HG03045 (cell line): Measurements from ENCODE around the gene PPFIA3.
"Not testable (repeated sequence)": the region's sequence is repeated elsewhere in the genome, so short reads cannot be mapped to it uniquely, and the experiment has no call there.

Experiments
- ATAC-seq: cut with Tn5 transposase; IDR thresholded peaks from one replicate; pipeline ENCODE4 v1.9.1; 2021; ENCODE audit warnings: mild to moderate bottlenecking, moderate library complexity; ENCODE audit not compliant: unreplicated experiment

Gene PPFIA3

GRCh38 chr19:49102303-49102702, 17.0 kb upstream of the PPFIA3 start:
- no peak for ATAC-seq

DNA sequence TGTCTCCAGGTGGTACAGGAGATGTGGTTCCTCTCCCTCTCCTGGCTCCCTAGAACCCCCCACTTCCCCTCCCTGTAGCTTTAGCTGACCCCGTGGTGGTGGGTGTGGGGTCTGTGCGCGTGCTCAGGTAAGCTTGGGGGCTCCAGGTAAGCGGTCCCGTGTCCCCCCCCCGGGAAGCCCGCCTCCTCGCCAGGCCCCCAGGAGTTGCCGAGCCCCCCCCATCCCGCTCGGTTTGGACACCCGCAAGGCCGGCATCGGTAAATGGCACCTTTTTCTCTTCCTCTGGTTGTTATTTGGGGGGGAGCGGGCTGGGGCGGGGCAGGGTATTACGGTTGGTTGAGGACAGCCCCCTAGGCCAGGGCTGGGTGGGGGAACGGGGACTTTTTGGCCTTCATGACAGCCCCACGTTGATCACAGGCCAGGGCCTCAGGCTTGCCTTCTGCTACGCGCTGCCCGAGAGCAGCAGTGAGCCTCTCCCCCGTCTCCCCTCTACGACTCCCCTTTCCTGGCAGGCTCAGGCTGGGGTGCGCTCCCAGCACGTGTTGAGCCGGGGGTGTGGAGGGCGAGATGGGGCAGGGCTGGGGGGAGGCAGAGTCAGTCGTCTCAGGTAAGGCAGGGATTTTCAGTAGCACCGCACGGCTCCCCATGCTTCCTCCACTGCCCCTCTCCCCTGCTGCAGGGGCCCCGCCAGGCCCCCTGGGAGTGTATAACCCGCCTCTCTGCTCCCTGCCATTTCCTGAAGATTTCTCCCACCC, 15.8 kb upstream of the PPFIA3 start:
- no peak for ATAC-seq

DNA sequence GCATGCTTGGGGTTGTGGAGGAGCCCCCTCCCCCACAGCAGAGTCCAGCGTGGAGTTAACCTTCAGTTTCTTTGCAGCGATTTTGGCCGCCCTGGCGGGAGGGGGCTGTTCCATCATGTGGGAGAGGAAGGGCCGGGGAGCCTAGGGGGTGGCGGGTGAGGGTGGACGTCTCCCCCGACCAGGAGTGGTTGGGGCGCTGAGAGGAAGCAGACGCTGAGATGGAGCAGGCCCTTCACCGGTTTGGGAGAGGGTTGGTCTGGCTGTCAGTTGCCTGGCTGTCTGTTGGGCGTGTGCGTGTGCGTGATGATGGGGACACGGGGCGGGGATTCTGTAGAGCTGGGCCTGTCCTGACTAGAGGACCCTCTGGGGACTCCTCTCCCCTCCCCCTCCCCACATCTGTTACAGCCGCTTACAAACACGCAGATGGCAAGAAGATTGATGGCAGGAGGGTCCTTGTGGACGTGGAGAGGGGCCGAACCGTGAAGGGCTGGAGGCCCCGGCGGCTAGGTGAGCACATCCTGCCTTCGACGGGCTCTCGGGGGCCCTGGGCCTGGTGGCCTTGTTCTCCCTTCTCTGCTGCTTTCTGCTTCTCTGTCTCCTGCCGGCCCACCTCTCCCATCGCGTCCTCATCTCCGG, 15.0 kb upstream of the PPFIA3 start:
- ATAC-seq, result no peak

GRCh38 chr19:49106648-49107135, 12.7 kb upstream of the PPFIA3 start:
- ATAC-seq, result no peak

DNA sequence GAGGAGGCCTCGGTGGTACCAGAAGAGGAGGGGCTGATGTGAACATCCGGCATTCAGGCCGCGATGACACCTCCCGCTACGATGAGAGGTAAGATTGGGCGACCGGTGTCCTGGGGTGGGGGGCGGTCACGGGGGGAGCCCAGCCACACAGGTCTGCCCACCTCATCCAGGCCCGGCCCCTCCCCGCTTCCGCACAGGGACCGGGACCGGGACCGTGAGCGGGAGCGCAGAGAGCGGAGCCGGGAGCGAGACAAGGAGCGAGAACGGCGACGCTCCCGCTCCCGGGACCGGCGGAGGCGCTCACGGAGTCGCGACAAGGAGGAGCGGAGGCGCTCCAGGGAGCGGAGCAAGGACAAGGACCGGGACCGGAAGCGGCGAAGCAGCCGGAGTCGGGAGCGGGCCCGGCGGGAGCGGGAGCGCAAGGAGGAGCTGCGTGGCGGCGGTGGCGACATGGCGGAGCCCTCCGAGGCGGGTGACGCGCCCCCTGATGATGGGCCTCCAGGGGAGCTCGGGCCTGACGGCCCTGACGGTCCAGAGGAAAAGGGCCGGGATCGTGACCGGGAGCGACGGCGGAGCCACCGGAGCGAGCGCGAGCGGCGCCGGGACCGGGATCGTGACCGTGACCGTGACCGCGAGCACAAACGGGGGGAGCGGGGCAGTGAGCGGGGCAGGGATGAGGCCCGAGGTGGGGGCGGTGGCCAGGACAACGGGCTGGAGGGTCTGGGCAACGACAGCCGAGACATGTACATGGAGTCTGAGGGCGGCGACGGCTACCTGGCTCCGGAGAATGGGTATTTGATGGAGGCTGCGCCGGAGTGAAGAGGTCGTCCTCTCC, 11.5 kb upstream of the PPFIA3 start:
- ATAC-seq, result no peak

DNA sequence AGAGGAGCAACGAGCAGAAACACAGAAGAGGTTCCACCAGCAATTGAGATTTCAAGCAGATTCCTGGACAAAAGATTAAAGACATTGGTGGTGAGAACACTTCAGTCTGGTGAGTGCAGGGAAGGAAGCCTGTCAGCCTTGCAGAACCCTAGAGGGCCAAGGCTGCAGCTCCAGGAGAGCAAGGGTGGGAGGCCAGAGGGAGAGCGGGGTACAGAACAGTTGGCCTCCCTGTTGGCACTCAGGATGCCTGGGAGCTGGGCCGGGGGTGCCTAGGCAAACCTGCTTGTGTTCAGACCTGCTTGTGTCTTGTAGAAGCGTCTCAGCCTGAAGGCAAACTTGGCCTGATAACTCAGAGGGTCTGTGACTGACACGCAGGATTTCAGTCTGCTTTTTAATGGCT, 10.3 kb upstream of the PPFIA3 start:
- no peak for ATAC-seq

- ATAC-seq, result no peak
Observed at GRCh38 chr19:49109569-49110233, 9.6 kb upstream of the PPFIA3 start.

DNA sequence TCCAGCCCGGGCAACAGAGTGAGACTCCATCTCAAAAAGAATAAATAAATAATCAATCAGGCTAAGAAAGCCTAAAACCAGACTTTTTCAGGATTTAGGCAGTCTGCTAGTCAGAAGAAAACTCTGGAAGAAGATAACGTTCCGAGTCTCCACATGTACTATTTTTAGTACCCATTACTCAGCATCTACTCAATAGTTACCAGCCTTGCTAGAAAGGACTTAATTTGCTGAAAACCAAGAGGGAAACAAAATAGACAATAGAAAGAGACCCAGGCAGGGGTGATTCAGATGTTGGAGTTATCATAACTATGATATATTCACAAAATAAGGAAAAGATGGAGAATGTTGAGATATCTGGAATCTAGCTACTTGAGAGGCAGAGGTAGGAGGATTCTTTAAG, 8.8 kb upstream of the PPFIA3 start:
- ATAC-seq, result no peak

DNA sequence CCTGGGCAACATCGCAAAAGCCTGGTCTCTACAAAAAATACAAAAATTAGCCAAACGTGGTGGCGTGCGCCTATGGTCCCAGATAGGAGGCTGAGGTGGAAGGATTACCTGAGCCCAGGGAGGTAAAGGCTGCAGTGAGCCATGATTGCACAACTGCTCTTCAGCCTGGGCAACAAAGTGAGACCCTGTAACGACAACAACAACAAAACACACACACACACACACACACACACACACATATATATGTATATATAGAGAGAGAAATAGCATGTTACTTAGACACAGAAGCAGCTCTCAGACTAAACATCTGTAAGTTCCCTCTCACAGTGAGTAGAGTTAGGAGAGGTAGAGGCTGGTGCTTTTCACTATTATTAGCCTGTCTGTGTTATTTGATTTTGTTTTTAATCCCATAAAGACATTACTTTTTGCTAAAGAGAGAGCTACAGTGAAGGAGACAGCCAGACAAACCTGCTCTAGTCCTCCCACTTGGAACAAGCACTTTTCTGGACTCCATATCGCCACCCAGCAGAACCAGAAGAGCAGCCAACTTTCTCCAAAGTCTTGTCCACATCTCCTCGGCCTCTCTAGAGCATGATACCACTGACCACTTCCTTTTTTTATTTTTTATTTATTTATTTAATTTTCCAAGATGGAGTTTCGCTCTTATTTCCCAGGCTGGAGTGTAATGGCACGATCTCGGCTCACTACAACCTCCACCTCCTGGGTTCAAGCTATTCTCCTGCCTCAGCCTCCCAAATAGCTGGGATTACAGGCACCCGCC, 7.9 kb upstream of the PPFIA3 start:
- no peak for ATAC-seq

GRCh38 chr19:49113762-49114629, 5.3 kb upstream of the PPFIA3 start, which contains the start of gene LIN7B:
Gene LIN7B (plus strand): TSS chr19:49114370. CDS start chr19:49114405, 35 bp downstream.
- ATAC-seq, result peak; percentile 42

GRCh38 chr19:49114630-49115363, 4.5 kb upstream of the PPFIA3 start:
- no peak for ATAC-seq

GRCh38 chr19:49116544-49116943, 2.8 kb upstream of the PPFIA3 start:
- no peak for ATAC-seq

- ATAC-seq, result no peak
Observed at GRCh38 chr19:49117677-49118564, 1.4 kb upstream of the PPFIA3 start.

- peak; percentile 74 for ATAC-seq
Observed at GRCh38 chr19:49118565-49119410, 556 bp upstream of the PPFIA3 start, which contains the start of gene C19orf73. Gene C19orf73 (minus strand): TSS chr19:49119143. CDS start chr19:49119022, 121 bp downstream.

DNA sequence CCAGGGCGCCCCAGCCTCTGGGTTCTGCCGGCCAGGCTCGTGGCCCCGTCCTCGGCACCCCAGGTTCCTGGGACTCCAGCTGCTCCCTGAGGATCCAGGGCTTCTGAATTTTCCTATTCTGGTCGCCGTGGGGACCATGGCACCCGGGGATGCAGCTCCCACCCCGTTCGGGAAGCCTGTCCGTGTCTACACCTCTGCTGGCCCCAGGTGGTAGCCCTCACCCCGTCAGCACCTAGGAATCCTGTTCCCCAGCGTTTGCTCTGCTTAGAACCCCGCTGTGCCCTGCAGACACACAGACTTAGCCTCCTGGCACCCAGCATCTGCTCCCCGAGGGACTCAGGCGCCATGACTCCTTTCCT, 960 bp downstream of the PPFIA3 start:
- ATAC-seq, result no peak

DNA sequence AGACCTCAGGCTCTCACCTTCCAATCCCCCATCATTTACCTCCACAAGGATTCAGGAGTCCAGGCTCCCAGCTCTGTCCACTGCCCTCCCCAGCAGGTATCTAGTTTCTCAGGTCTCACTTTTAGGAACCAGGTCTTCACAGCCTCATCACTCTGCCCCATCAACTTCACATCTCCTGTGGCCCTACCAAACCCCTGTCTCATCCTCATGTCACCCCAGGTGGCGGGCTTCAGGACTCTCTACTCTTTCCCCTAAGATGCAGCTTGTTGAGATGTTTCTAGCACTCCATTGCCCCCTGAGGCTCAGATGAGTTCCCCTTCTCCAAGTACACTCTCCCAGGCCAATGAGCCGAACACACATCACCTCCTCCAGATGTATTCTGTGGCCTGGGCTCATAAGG, 1.5 kb downstream of the PPFIA3 start:
- ATAC-seq, result no peak

DNA sequence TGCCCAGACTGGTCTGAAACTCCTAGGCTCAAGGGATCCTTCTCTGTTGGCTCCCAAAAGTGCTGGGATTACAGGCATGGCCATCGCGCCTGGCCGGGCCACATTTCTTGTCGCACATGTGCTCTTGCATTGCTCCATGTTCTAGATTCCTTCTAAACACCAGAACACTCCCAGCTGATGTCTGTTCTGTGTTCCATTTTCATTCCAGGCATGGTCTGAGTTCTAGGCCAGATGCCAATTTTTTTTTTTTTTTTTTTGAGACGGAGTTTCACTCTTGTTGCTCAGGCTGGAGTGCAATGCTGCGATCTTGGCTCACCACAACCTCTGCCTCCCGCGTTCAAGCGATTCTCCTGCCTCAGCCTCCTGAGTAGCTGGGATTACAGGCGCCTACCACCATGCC, 2.5 kb downstream of the PPFIA3 start:
- not testable (repeated sequence) for ATAC-seq
